Hepatocyte (in vitro differentiated cells): ENCODE measurements around the gene ASAP2. TPM values are rescaled to one million over a fixed set of nuclear protein-coding genes. Genes with fewer than 3 reads are reported as not detected.

Experiments used
- DNase-seq: peaks from one replicate; pipeline ENCODE4 v3.0.0-alpha.2; 2016; ENCODE audit warnings: low spot score
- H2AFZ ChIP-seq: fragments of 200-600 bp; sonication (generic); 2 replicates; pipeline ENCODE4 v1.6.0; 2016; ENCODE audit warnings: antibody characterized with exemption, mild to moderate bottlenecking
- H3K27ac ChIP-seq: fragments of 200-600 bp; sonication (generic); 2 replicates; pipeline ENCODE4 v1.5.1; 2016; ENCODE audit warnings: mild to moderate bottlenecking
- H3K27me3 ChIP-seq: fragments of 200-600 bp; sonication (generic); 2 replicates; pipeline ENCODE4 v1.6.1; 2016
- H3K36me3 ChIP-seq: fragments of 200-600 bp; sonication (generic); replicated peaks from 2 replicates; pipeline ENCODE4 v1.5.1; 2016; ENCODE audit warnings: low read depth; ENCODE audit not compliant: insufficient read depth
- H3K4me1 ChIP-seq: fragments of 200-600 bp; sonication (generic); 2 replicates; pipeline ENCODE4 v1.5.1; 2016; ENCODE audit warnings: mild to moderate bottlenecking, moderate library complexity; ENCODE audit not compliant: insufficient read depth
- H3K4me2 ChIP-seq: fragments of 200-600 bp; sonication (generic); 2 replicates; pipeline ENCODE4 v1.6.0; 2016
- H3K4me3 ChIP-seq: fragments of 200-600 bp; sonication (generic); 2 replicates; pipeline ENCODE4 v1.5.1; 2016; ENCODE audit warnings: mild to moderate bottlenecking
- H3K79me2 ChIP-seq: fragments of 200-600 bp; sonication (generic); 2 replicates; pipeline ENCODE4 v1.6.0; 2017; ENCODE audit warnings: mild to moderate bottlenecking
- H3K9me2 ChIP-seq: fragments of 200-600 bp; sonication (generic); replicated peaks from 2 replicates; pipeline ENCODE4 v1.6.0; 2017; ENCODE audit warnings: mild to moderate bottlenecking; ENCODE audit not compliant: insufficient read depth
- H3K9me3 ChIP-seq: fragments of 200-600 bp; sonication (generic); 2 replicates; pipeline ENCODE4 v1.5.1; 2016; ENCODE audit warnings: low read depth, mild to moderate bottlenecking
- H4K20me1 ChIP-seq: fragments of 200-600 bp; sonication (generic); 2 replicates; pipeline ENCODE4 v1.6.0; 2016; ENCODE audit warnings: mild to moderate bottlenecking; ENCODE audit not compliant: insufficient read depth, poor library complexity, severe bottlenecking
- EZH2 ChIP-seq: fragments of 200-600 bp; sonication (generic); IDR thresholded peaks from 2 replicates; pipeline ENCODE4 v1.6.1; 2016; ENCODE audit warnings: antibody characterized with exemption, mild to moderate bottlenecking, borderline replicate concordance
- EZH2phosphoT487 ChIP-seq: fragments of 200-600 bp; sonication (generic); IDR thresholded peaks from one replicate; pipeline ENCODE4 v1.6.1; 2018; ENCODE audit warnings: antibody characterized with exemption, mild to moderate bottlenecking, low read depth, moderate library complexity; ENCODE audit not compliant: unreplicated experiment, severe bottlenecking
- WGBS: methylation state at CpG from one replicate; pipeline ENCODE4 v1.1.6; 2016; ENCODE audit warnings: low lambda C conversion rate; ENCODE audit errors: missing lambda C conversion rate; 5-methylcytosine and 5-hydroxymethylcytosine counted together
- polyA plus RNA-seq: library from polyadenylated mRNA; unstranded; fragments of >200 nt; fragmentation: Nextera tagmentation; extraction: Ambion mirVana; gene quantifications from 2 replicates; pipeline ENCODE4 v1.2.1, GENCODE V29; 2016
- total RNA-seq: library from RNA; depleted of rRNA; stranded (reverse); fragments of >200 nt; gene quantifications from 2 replicates; pipeline ENCODE4 v1.2.3, GENCODE V29; 2014
- TF ChIP-seq, protein P1 (sequence below): fragments of 200-600 bp; sonication (generic); IDR thresholded peaks from 2 replicates; pipeline ENCODE4 v1.5.1; 2016; ENCODE audit warnings: antibody characterized with exemption, mild to moderate bottlenecking; ENCODE audit not compliant: poor library complexity

The ASAP2 gene
- total and polyA plus RNA-seq, 2 experiments from 2014 or later = 13.7 to 21.3 TPM

DNA sequence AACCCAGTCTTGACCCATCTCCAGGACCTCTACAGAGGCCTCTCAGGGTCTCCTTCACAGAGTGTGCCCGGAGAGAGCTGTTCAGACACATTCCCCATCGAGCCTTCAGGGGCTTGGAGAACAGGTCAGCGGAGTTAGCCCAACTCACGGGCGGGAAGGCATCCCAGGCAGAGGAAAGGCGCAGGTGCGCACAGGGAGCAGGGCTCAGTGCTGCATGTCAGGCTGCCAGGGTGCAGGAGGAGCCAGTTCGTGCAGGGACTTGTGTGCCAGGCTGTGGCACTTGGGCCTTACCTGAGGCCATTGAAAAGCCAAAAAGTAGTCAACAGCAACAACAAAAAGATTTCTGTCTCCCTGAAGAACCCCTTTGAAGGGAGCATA lies 112.7 kb downstream of the ASAP2 start:
- Histone ChIP-seq H3K27ac (no peak overlapping the region), H3K79me2 (no peaks in the 10 kb centered on the region)

DNA sequence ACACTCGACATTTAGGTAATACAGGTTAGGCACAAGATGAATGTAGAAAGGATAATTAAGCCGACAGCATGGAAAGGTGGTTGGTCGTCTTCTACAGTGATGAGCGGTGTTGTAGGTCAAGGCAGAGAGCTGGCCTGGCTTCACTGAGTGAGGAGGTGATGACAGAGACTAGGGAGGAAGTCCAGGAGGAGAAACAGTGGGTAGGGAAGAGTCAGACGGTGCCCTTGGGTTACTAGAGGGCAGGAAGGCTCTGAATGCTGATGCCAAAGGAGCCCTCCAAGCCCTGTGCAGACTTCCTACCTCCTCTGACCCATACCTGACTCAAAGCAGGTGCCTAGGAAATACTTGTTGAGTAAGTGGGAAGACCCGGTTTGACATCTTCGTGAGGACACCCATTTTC lies 116.0 kb downstream of the ASAP2 start:
- Histone ChIP-seq H3K9me2 (no peaks in the 10 kb centered on the region), H3K4me2 (no peak overlapping the region), H3K36me3 (no peaks in the 10 kb centered on the region), H4K20me1 (no peaks in the 10 kb centered on the region), H3K4me1 (no peaks in the 10 kb centered on the region), H3K27ac (no peak overlapping the region), H3K27me3 (no peaks in the 10 kb centered on the region), H3K9me3 (no peaks in the 10 kb centered on the region), H2AFZ (no peak overlapping the region), H3K79me2 (no peaks in the 10 kb centered on the region), H3K4me3 (no peak overlapping the region)
- WGBS = 98% methylated on average over 7 of the region's 7 CpGs
- TF ChIP-seq, protein P1, sequence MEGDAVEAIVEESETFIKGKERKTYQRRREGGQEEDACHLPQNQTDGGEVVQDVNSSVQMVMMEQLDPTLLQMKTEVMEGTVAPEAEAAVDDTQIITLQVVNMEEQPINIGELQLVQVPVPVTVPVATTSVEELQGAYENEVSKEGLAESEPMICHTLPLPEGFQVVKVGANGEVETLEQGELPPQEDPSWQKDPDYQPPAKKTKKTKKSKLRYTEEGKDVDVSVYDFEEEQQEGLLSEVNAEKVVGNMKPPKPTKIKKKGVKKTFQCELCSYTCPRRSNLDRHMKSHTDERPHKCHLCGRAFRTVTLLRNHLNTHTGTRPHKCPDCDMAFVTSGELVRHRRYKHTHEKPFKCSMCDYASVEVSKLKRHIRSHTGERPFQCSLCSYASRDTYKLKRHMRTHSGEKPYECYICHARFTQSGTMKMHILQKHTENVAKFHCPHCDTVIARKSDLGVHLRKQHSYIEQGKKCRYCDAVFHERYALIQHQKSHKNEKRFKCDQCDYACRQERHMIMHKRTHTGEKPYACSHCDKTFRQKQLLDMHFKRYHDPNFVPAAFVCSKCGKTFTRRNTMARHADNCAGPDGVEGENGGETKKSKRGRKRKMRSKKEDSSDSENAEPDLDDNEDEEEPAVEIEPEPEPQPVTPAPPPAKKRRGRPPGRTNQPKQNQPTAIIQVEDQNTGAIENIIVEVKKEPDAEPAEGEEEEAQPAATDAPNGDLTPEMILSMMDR = no peak
- TF ChIP-seq EZH2 (no peak), EZH2phosphoT487 (no peak)
- DNase-seq = no peak

More for the DNA sequence above, 112.7 kb downstream of the ASAP2 start:
- H4K20me1 ChIP-seq = no peaks in the 10 kb centered on the region
- H3K9me2 ChIP-seq = no peaks in the 10 kb centered on the region
- no peak for TF ChIP-seq EZH2phosphoT487
- H3K9me3 ChIP-seq = no peaks in the 10 kb centered on the region
- H3K4me2 ChIP-seq = no peak overlapping the region
- WGBS = 97% methylated on average over 8 of the region's 8 CpGs
- H2AFZ ChIP-seq = no peak overlapping the region
- H3K4me3 ChIP-seq = no peak overlapping the region
- no peak for DNase-seq
- no peaks in the 10 kb centered on the region for H3K27me3 ChIP-seq
- no peaks in the 10 kb centered on the region for H3K4me1 ChIP-seq
- H3K36me3 ChIP-seq = no peaks in the 10 kb centered on the region

DNA sequence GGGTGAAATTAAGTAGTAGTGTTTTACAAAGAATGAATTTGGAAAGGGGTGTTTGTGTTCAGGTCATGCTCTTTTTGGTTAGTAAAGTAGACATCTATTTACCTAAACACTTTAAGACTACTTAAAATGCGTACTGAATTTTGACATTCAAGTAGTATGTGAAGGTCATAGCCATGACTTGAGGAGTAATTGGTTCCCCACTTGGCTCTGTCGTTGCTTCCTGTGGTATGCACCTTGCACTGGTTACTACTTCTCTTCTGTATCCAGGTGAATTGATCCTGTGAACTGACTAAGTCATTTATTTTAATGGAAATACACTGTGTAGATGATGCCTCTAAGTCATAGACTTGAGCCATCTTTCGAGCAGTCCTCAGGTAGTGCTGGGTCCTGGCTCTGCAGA lies 118.8 kb downstream of the ASAP2 start:
- 88% methylated on average over 3 of the region's 3 CpGs for WGBS
- Histone ChIP-seq H3K27ac (no peak overlapping the region), H3K36me3 (no peaks in the 10 kb centered on the region), H2AFZ (no peak overlapping the region), H3K79me2 (no peaks in the 10 kb centered on the region), H3K9me3 (no peaks in the 10 kb centered on the region), H3K4me2 (no peak overlapping the region), H3K4me1 (no peaks in the 10 kb centered on the region), H4K20me1 (no peaks in the 10 kb centered on the region), H3K27me3 (no peaks in the 10 kb centered on the region), H3K9me2 (no peaks in the 10 kb centered on the region), H3K4me3 (no peak overlapping the region)
- DNase-seq = no peak
- TF ChIP-seq EZH2phosphoT487 = no peak
- TF ChIP-seq EZH2 = no peak
- TF ChIP-seq, protein P1 = no peak

DNA sequence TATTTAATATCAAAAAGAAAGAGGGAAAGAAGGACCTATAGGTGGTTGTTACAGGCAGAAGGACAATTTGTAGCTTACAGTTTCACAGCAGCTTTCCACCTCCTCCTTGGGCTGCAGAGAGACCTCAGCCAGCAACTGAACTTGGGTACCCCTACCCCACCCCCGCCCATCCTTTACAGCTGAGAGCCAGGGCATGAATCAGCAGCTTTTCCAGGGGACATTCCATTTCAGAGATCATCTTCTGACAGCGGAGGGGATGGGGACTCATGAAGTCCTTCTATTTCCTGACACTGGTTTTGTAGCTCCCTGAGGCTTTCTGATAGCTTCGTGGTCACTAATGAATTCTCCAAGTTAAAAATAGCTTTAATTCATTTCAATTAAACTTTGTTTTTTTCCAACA lies 120.4 kb downstream of the ASAP2 start:
- 76% methylated on average over 3 of the region's 3 CpGs for WGBS
- TF ChIP-seq EZH2 (no peak), EZH2phosphoT487 (no peak)
- TF ChIP-seq, protein P1 = no peak

More for the DNA sequence above, 120.4 kb downstream of the ASAP2 start:
- no peak for DNase-seq
- Histone ChIP-seq H3K36me3 (no peaks in the 10 kb centered on the region), H3K4me2 (no peak overlapping the region), H4K20me1 (no peaks in the 10 kb centered on the region), H3K9me3 (no peaks in the 10 kb centered on the region), H3K27ac (no peak overlapping the region), H2AFZ (no peak overlapping the region), H3K4me1 (peaks cover 7% of the 10 kb centered on the region), H3K79me2 (no peaks in the 10 kb centered on the region), H3K27me3 (no peaks in the 10 kb centered on the region), H3K4me3 (no peak overlapping the region), H3K9me2 (no peaks in the 10 kb centered on the region)
